GM12878 (cell line): ENCODE measurements around the gene BTG2. TPM values are rescaled to one million over a fixed set of nuclear protein-coding genes. Genes with fewer than 3 reads are reported as not detected.

Experiments used
- ATF7 ChIP-seq: fragments of 450-650 bp; IDR thresholded peaks from 2 replicates; pipeline ENCODE4 v1.6.1; 2016; ENCODE audit warnings: low read depth, mild to moderate bottlenecking
- BCL11A ChIP-seq: IDR thresholded peaks from 2 replicates; pipeline ENCODE4 v1.6.1; 2011; ENCODE audit warnings: low read depth, low read length
- CEBPB ChIP-seq, 2 experiments: fragments of 150-350 bp in 1 of 2; IDR thresholded peaks; 2 replicates each; pipeline ENCODE4 v1.6.1; 2012 to 2014; ENCODE audit warnings: low read depth in 2 of 2, low read length in 2 of 2, borderline replicate concordance in 1 of 2, inconsistent platforms in 1 of 2
- CHD4 ChIP-seq: fragments of 200-600 bp; sonication (generic); IDR thresholded peaks from 2 replicates; pipeline ENCODE4 v1.6.1; 2016; ENCODE audit warnings: mild to moderate bottlenecking
- ELK1 ChIP-seq: IDR thresholded peaks from 2 replicates; pipeline ENCODE4 v1.6.1; 2012; ENCODE audit warnings: low read depth, low read length, improper control_type of control experiment
- ETV6 ChIP-seq, 2 experiments: fragments of 450-650 bp in 1 of 2; IDR thresholded peaks in 1 of 2; conservative IDR thresholded peaks in 1 of 2; 2 replicates each; pipeline ENCODE4 v1.6.1; 2014; ENCODE audit warnings: antibody characterized with exemption in 1 of 2, borderline replicate concordance in 1 of 2, low read depth in 1 of 2, mild to moderate bottlenecking in 1 of 2, moderate library complexity in 1 of 2
- GATAD2B ChIP-seq: fragments of 450-650 bp; conservative IDR thresholded peaks from 2 replicates; pipeline ENCODE4 v1.6.1; 2017; ENCODE audit warnings: low read depth, mild to moderate bottlenecking, moderate library complexity
- HDAC6 ChIP-seq: fragments of 200-600 bp; sonication (generic); IDR thresholded peaks from one replicate; pipeline ENCODE4 v1.8.0; 2017; ENCODE audit warnings: antibody characterized with exemption; ENCODE audit not compliant: unreplicated experiment
- HDGF ChIP-seq: fragments of 450-650 bp; IDR thresholded peaks from 2 replicates; pipeline ENCODE4 v1.6.1; 2016; ENCODE audit warnings: antibody characterized with exemption
- IKZF2 ChIP-seq, 2 experiments: fragments of 450-650 bp; IDR thresholded peaks; 2 replicates each; pipeline ENCODE4 v1.6.1; 2017; ENCODE audit warnings: mild to moderate bottlenecking in 2 of 2, moderate library complexity in 2 of 2
- KAT2A ChIP-seq: conservative IDR thresholded peaks from 2 replicates; pipeline ENCODE4 v1.6.1; 2011; ENCODE audit warnings: low read depth, low read length; ENCODE audit not compliant: control insufficient read depth
- KLF5 ChIP-seq: fragments of 450-650 bp; IDR thresholded peaks from 2 replicates; pipeline ENCODE4 v1.6.1; 2014; ENCODE audit warnings: mild to moderate bottlenecking; ENCODE audit not compliant: partially characterized antibody
- MTA2 ChIP-seq: fragments of 450-650 bp; IDR thresholded peaks from 2 replicates; pipeline ENCODE4 v1.6.1; 2016; ENCODE audit warnings: low read depth, mild to moderate bottlenecking, moderate library complexity
- NFIC ChIP-seq: IDR thresholded peaks from 2 replicates; pipeline ENCODE4 v1.6.1; 2012; ENCODE audit warnings: low read depth, mild to moderate bottlenecking, inconsistent platforms, low read length, moderate library complexity
- NFYB ChIP-seq: IDR thresholded peaks from 2 replicates; pipeline ENCODE4 v1.6.1; 2011; ENCODE audit warnings: low read depth, mild to moderate bottlenecking, low read length, improper control_type of control experiment, moderate library complexity; ENCODE audit not compliant: insufficient read depth
- POLR2A ChIP-seq: IDR thresholded peaks from 2 replicates; pipeline ENCODE4 v1.6.1; 2011; ENCODE audit warnings: low read depth, mild to moderate bottlenecking, low read length
- RCOR1 ChIP-seq: conservative IDR thresholded peaks from 2 replicates; pipeline ENCODE4 v1.6.1; 2012; ENCODE audit warnings: low read depth, low read length, improper control_type of control experiment
- SP1 ChIP-seq: IDR thresholded peaks from one replicate; pipeline ENCODE4 v1.6.1; 2011; ENCODE audit warnings: low read depth, low read length
- SREBF1 ChIP-seq: IDR thresholded peaks from 2 replicates; pipeline ENCODE4 v1.6.1; 2012; ENCODE audit warnings: mild to moderate bottlenecking, low read length
- ZBTB33 ChIP-seq: fragments of 450-650 bp; IDR thresholded peaks from 2 replicates; pipeline ENCODE4 v1.6.1; 2017; ENCODE audit warnings: mild to moderate bottlenecking
- ZBTB4 ChIP-seq: fragments of 450-650 bp; formaldehyde crosslinking; IDR thresholded peaks from 2 replicates; pipeline ENCODE4 v1.4.0; 2022; ENCODE audit warnings: mild to moderate bottlenecking, moderate library complexity
- ZNF217 ChIP-seq: fragments of 450-650 bp; IDR thresholded peaks from 2 replicates; pipeline ENCODE4 v1.6.1; 2017; ENCODE audit warnings: antibody characterized with exemption, mild to moderate bottlenecking
- ZNF24 ChIP-seq: fragments of 450-650 bp; IDR thresholded peaks from 2 replicates; pipeline ENCODE4 v1.6.1; 2017; ENCODE audit warnings: antibody characterized with exemption, mild to moderate bottlenecking
- polyA plus RNA-seq, 11 experiments: library from polyadenylated mRNA; depleted of rRNA in 4 of 11; unstranded in 6 of 11; stranded (reverse) in 5 of 11; fragments of >200 nt; fragmentation: Nextera tagmentation in 4 of 11; fragmentation: Illumina TruSeq in 1 of 11; extraction: Ambion mirVana in 4 of 11; extraction: Trizol in 1 of 11; gene quantifications; 1 replicate in 1 of 11; 2 replicates in 10 of 11; pipeline versions ENCODE4 v1.2.1 to v1.2.3, GENCODE V29; 2011 to 2016; ENCODE audit warnings: inconsistent platforms in 2 of 11, missing spikeins in 2 of 11, low read depth in 1 of 11
- total RNA-seq, 4 experiments: library from RNA; depleted of rRNA in 3 of 4; stranded (reverse); fragments of >200 nt in 3 of 4; fragmentation: Illumina TruSeq in 1 of 4; extraction: Trizol in 1 of 4; gene quantifications; 2 replicates each; pipeline versions ENCODE4 v1.2.1 to v1.2.3, GENCODE V29; 2013 to 2021

BTG2 gene
- total and polyA plus RNA-seq, 10 of the 15 experiments (the other 5 are each of a cell fraction or from before 2014, with no cell fraction given): 23.3 to 160 (median 98.1) TPM

- TF ChIP-seq ETV6 (conservative IDR thresholded peaks at IDR 0.05 in 1 of 2, IDR thresholded peaks at IDR 0.05 in 1 of 2; ENCODE audit: borderline replicate concordance in 1 of 2, low read depth in 1 of 2) (peak in 1 of 2 experiments; percentile 97; a peak in 2 of 4 replicates), GATAD2B (peak; percentile 97), ZNF24 (no peak), KLF5 (peak; percentile 34), RCOR1 (no peak), CHD4 (0 out of 2 replicates have a peak, but pooled peaks have one; percentile 38), MTA2 (peak; percentile 97), IKZF2 (IDR thresholded peaks at IDR 0.05) (peak; percentile 97 to 98), SREBF1 (no peak), KAT2A (no peak), SP1 (peak; percentile 88), NFIC (no peak), HDGF (peak; percentile 65), BCL11A (peak; percentile 98), ELK1 (peak; percentile 57; the same call in 1 of the 2 replicates), ATF7 (peak; percentile 95), HDAC6 (no peak), ZNF217 (peak; percentile 17; the same call in 1 of the 2 replicates), ZBTB4 (CRISPR knock-in tag) (no peak), POLR2A (peak; percentile 78), ZBTB33 (no peak), CEBPB (IDR thresholded peaks at IDR 0.05; ENCODE audit: borderline replicate concordance in 1 of 2, low read depth in 2 of 2, low read length in 2 of 2) (no peak), NFYB (no peak)
Observed at GRCh38 chr1:203289281-203289981, 15.9 kb upstream of the BTG2 start (continued).
